Endodermal cell (in vitro differentiated cells): ENCODE data around the gene COX6A1. TPM values are rescaled to one million over a fixed set of nuclear protein-coding genes. Genes with fewer than 3 reads are reported as not detected.

Experiments used
- DNase-seq: peaks from one replicate; pipeline ENCODE4 v3.0.0-alpha.2; 2017
- H3K27ac ChIP-seq: 2 replicates; pipeline ENCODE4 v1.5.1; 2013; ENCODE audit warnings: mild to moderate bottlenecking, low read depth, low read length, moderate library complexity
- H3K27me3 ChIP-seq: 2 replicates; pipeline ENCODE4 v1.6.1; 2013; ENCODE audit warnings: mild to moderate bottlenecking, low read length, moderate library complexity; ENCODE audit not compliant: insufficient read depth, control insufficient read depth, poor library complexity, severe bottlenecking
- H3K36me3 ChIP-seq: 2 replicates; pipeline ENCODE4 v1.7.0; 2013; ENCODE audit warnings: mild to moderate bottlenecking, low read length, moderate library complexity; ENCODE audit not compliant: control insufficient read depth, insufficient read depth
- H3K4me1 ChIP-seq: one replicate; pipeline ENCODE4 v1.7.0; 2013; ENCODE audit warnings: low read length; ENCODE audit not compliant: control insufficient read depth, insufficient read depth
- H3K4me3 ChIP-seq: 2 replicates; pipeline ENCODE4 v1.5.1; 2013; ENCODE audit warnings: mild to moderate bottlenecking, low read length, moderate library complexity
- H3K9ac ChIP-seq: 2 replicates; pipeline ENCODE4 v1.6.1; 2013; ENCODE audit warnings: mild to moderate bottlenecking, low read length, moderate library complexity; ENCODE audit not compliant: poor library complexity, severe bottlenecking; ENCODE audit errors: extremely low read depth
- H3K9me3 ChIP-seq: 2 replicates; pipeline ENCODE4 v1.6.1; 2013; ENCODE audit warnings: mild to moderate bottlenecking, low read length, moderate library complexity; ENCODE audit not compliant: control insufficient read depth
- H3K27ac Mint-ChIP-seq: 2 replicates; pipeline ENCODE4 v1.8.0; 2020; ENCODE audit warnings: mixed read lengths
- H3K27me3 Mint-ChIP-seq: 2 replicates; pipeline ENCODE4 v1.8.0; 2021; ENCODE audit warnings: mild to moderate bottlenecking, mixed read lengths; ENCODE audit not compliant: insufficient read depth
- H3K36me3 Mint-ChIP-seq: 2 replicates; pipeline ENCODE4 v1.8.0; 2020; ENCODE audit warnings: low read depth, mixed read lengths
- H3K4me1 Mint-ChIP-seq: 2 replicates; pipeline ENCODE4 v1.8.0; 2020; ENCODE audit warnings: mixed read lengths
- H3K4me3 Mint-ChIP-seq: 2 replicates; pipeline ENCODE4 v1.8.0; 2020; ENCODE audit warnings: mild to moderate bottlenecking, moderate library complexity, mixed read lengths
- H3K9me3 Mint-ChIP-seq: 2 replicates; pipeline ENCODE4 v1.8.0; 2020; ENCODE audit warnings: mild to moderate bottlenecking, mixed read lengths
- CTCF ChIP-seq: fragments of 200-600 bp; sonication (generic); conservative IDR thresholded peaks from 2 replicates; pipeline ENCODE4 v1.5.0; 2021; ENCODE audit warnings: antibody characterized with exemption, mild to moderate bottlenecking
- WGBS, 2 experiments: methylation state at CpG; one replicate each; pipeline versions ENCODE4 v1.1.5 to v1.1.7; 2013; ENCODE audit warnings: missing lambda C conversion rate in 2 of 2, mixed read lengths in 1 of 2; ENCODE audit not compliant: insufficient coverage in 1 of 2, insufficient read length in 1 of 2; 5-methylcytosine and 5-hydroxymethylcytosine counted together
- total RNA-seq, 2 donors: library from RNA; stranded (reverse); fragmentation: NEBNext Ultra II Directional in 1 of 2; extraction: Animal tissue kit (Norgen Biotek cat#: 25700) in 1 of 2; gene quantifications; 2 replicates in 1 of 2; 3 replicates in 1 of 2; pipeline ENCODE4 v1.2.1, GENCODE V29; 2021

The COX6A1 gene
- total RNA-seq, 2 donors from 2014 or later = 344 to 354 TPM

- H3K36me3 ChIP-seq = no peaks in the 10 kb centered on the region
- H3K4me3 ChIP-seq = no peak overlapping the region
- Mint-ChIP-seq H3K9me3 (no peaks in the 10 kb centered on the region), H3K4me3 (no peak overlapping the region), H3K4me1 (peaks cover 11% of the 10 kb centered on the region), H3K27ac (no peak overlapping the region), H3K27me3 (no peaks in the 10 kb centered on the region), H3K36me3 (no peaks in the 10 kb centered on the region)
- TF ChIP-seq CTCF = no peak
- H3K9me3 ChIP-seq = no peaks in the 10 kb centered on the region
- no peak overlapping the region for H3K27ac ChIP-seq
- H3K9ac ChIP-seq = no peak overlapping the region
- DNase-seq = no peak
- no peaks in the 10 kb centered on the region for H3K27me3 ChIP-seq
- 86 to 90% methylated on average over 1 of the region's 1 CpG for WGBS, 2 experiments
- H3K4me1 ChIP-seq = peaks cover 3% of the 10 kb centered on the region
These were observed 42.3 kb downstream of the COX6A1 start for GRCh38 chr12:120480211-120480610.

DNA sequence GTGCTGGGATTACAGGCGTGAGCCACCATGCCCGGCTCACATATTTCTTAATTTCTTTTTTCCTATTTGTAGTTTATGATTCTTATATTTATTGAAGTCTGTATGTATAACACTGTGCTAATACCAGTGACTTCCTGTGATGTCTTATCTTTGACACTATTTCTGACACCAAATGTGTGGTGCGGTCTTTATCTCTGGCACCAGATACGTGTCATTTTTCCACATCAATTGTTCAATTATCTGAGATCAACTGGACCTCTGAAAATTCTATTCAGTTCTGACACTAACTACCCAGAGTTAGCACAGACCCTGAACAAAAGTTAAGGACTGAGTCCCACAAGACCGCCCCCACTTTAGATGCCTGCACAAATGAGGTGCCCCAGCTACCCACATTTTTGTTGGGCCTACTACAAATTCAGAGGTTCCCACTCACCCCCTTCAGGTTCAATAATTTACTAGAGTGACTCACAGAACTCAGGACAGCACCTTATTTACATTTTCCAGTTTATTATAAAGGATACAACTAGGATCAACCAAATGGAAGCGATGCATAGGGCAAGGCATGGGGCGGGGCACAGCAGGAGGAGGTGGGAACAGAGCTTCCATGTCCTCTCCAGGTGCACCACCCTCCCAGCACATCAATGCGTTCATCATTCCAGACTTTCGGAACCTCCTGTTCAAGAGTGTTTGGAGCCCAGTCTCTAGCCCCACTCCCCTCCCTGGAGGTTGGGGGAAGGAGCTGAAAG is 43.3 kb downstream of the COX6A1 start:
- Histone ChIP-seq H3K9ac (no peak overlapping the region), H3K4me1 (peaks cover 3% of the 10 kb centered on the region), H3K9me3 (no peaks in the 10 kb centered on the region), H3K36me3 (no peaks in the 10 kb centered on the region), H3K4me3 (no peak overlapping the region), H3K27ac (no peak overlapping the region), H3K27me3 (no peaks in the 10 kb centered on the region)
- DNase-seq = no peak
- WGBS, 2 experiments = 91 to 96% methylated on average over 5 to 8 of the region's 9 CpGs
- Mint-ChIP-seq H3K4me1 (peaks cover 11% of the 10 kb centered on the region), H3K9me3 (no peaks in the 10 kb centered on the region), H3K4me3 (no peak overlapping the region), H3K27ac (no peak overlapping the region), H3K27me3 (no peaks in the 10 kb centered on the region), H3K36me3 (no peaks in the 10 kb centered on the region)
- no peak for TF ChIP-seq CTCF

GRCh38 chr12:120483621-120484020 is 45.7 kb downstream of the COX6A1 start:
- no peaks in the 10 kb centered on the region for H3K27me3 Mint-ChIP-seq
- H3K4me3 ChIP-seq = no peak overlapping the region
- WGBS, 2 experiments = 92 to 100% methylated on average over 1 of the region's 1 CpG
- no peak for TF ChIP-seq CTCF
- peak overlapping the region; percentile 2 for H3K27ac Mint-ChIP-seq
- no peak overlapping the region for H3K9ac ChIP-seq
- H3K36me3 Mint-ChIP-seq = no peaks in the 10 kb centered on the region
- H3K9me3 ChIP-seq = no peaks in the 10 kb centered on the region
- H3K36me3 ChIP-seq = no peaks in the 10 kb centered on the region
- peaks cover 3% of the 10 kb centered on the region for H3K4me1 ChIP-seq
- no peaks in the 10 kb centered on the region for H3K27me3 ChIP-seq
- H3K9me3 Mint-ChIP-seq = no peaks in the 10 kb centered on the region
- peaks cover 11% of the 10 kb centered on the region for H3K4me1 Mint-ChIP-seq
- no peak overlapping the region for H3K4me3 Mint-ChIP-seq
- no peak overlapping the region for H3K27ac ChIP-seq
- DNase-seq = no peak
